ENCODE measurements around the gene PAAF1. TPM values are rescaled to one million over a fixed set of nuclear protein-coding genes. Genes with fewer than 3 reads are reported as not detected.

Gene PAAF1
- total and polyA plus RNA-seq, 2 donors (not counting 1 experiment from before 2014, with no cell fraction given) = 9.2 to 17.5 TPM

DNA sequence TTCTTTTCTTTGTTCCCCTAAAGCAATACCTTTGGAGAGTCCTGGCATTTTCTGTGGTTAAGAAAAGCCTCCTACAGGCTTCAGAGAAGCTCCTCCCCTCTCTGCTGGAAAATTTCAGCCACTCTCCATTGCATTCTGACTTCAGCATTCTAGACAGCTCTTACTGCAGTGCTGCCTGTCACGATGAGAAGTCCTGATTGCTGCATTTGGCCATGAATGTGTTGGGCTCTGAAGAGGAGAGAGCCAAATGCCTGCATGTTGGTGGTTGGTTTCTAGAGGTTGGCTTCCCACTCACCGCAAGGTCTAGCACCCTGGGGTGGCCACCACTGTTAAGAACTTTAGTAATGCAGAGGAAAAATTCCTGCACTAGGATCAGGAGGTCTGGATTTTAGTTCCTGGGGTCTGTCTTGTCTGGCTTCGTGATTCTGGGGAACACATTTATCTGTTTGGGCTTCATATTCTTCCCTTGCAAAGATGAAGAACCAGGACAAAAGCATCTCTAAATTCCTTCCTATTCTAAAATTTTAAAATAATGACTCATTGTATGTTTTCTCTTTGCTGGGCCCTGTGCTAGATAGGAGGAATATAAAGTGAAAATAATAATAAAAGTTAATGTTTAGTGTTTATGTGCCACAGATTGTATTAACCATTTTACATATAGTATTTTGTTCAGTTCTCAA is 38.2 kb upstream of the PAAF1 start:
- H3K27ac ChIP-seq (ENCODE audit: insufficient read depth, low read length) = no peak overlapping the region
- no peak overlapping the region for H3K4me2 ChIP-seq (ENCODE audit: extremely low read depth, insufficient read depth, low read length)
- H2AFZ ChIP-seq (ENCODE audit: low read length) = no peak overlapping the region
- DNase-seq (ENCODE audit: low read depth in 2 of 2) = peak; percentile 7 to 77
- no peaks in the 10 kb centered on the region for H3K79me2 ChIP-seq (ENCODE audit: control insufficient read depth, insufficient read depth, low read length)
- H3K4me3 ChIP-seq (replicated peaks in 1 of 4; ENCODE audit: control extremely low read depth in 1 of 4, insufficient read depth in 1 of 4, low read depth in 3 of 4, low read length in 4 of 4) = no peak overlapping the region
- H3K9me3 ChIP-seq (ENCODE audit: control insufficient read depth, insufficient read depth, low read depth, low read length) = no peaks in the 10 kb centered on the region
- no peak overlapping the region for H3K9ac ChIP-seq (ENCODE audit: insufficient read depth, low read length)
- no peaks in the 10 kb centered on the region for H3K27me3 ChIP-seq (ENCODE audit: control insufficient read depth, insufficient read depth, low read length)
- no peaks in the 10 kb centered on the region for H4K20me1 ChIP-seq (ENCODE audit: control insufficient read depth, extremely low read depth, insufficient read depth, low read length)
- no peaks in the 10 kb centered on the region for H3K36me3 ChIP-seq (ENCODE audit: control insufficient read depth, insufficient read depth, low read length)
- TF ChIP-seq, protein P1, sequence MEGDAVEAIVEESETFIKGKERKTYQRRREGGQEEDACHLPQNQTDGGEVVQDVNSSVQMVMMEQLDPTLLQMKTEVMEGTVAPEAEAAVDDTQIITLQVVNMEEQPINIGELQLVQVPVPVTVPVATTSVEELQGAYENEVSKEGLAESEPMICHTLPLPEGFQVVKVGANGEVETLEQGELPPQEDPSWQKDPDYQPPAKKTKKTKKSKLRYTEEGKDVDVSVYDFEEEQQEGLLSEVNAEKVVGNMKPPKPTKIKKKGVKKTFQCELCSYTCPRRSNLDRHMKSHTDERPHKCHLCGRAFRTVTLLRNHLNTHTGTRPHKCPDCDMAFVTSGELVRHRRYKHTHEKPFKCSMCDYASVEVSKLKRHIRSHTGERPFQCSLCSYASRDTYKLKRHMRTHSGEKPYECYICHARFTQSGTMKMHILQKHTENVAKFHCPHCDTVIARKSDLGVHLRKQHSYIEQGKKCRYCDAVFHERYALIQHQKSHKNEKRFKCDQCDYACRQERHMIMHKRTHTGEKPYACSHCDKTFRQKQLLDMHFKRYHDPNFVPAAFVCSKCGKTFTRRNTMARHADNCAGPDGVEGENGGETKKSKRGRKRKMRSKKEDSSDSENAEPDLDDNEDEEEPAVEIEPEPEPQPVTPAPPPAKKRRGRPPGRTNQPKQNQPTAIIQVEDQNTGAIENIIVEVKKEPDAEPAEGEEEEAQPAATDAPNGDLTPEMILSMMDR (conservative IDR thresholded peaks at IDR 0.05 in 1 of 2, IDR thresholded peaks at IDR 0.05 in 1 of 2; ENCODE audit: low read depth in 1 of 2, low read length in 2 of 2) = no peak
- TF ChIP-seq EZH2 (IDR thresholded peaks at IDR 0.05; ENCODE audit: low read length, missing control alignments) = no peak
- H3K4me1 ChIP-seq (ENCODE audit: control insufficient read depth, extremely low read depth, insufficient read depth, low read length) = no peaks in the 10 kb centered on the region

DNA sequence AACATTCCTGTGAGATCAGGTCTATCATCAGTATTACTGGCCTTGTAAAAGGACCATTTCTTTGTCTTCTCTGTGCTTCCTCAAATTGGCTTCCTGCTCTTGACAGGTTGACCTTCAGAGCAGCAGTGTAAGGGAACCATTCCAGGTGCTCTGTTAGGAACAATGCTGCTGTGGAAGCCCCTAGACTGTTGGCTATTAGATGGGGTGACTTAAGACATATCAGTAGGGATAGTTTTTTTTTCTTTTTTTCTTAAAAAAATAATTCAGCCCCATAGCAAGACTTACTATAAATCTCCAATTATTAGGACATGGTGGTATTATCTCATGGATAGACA is 37.7 kb upstream of the PAAF1 start:
- H3K27ac ChIP-seq (ENCODE audit: insufficient read depth, low read length) = no peak overlapping the region
- peak in 1 of 2 donors; percentile 12 for DNase-seq (ENCODE audit: low read depth in 2 of 2)
- no peaks in the 10 kb centered on the region for H3K27me3 ChIP-seq (ENCODE audit: control insufficient read depth, insufficient read depth, low read length)
- H4K20me1 ChIP-seq (ENCODE audit: control insufficient read depth, extremely low read depth, insufficient read depth, low read length) = no peaks in the 10 kb centered on the region
- no peak overlapping the region for H3K9ac ChIP-seq (ENCODE audit: insufficient read depth, low read length)
- H2AFZ ChIP-seq (ENCODE audit: low read length) = no peak overlapping the region
- no peaks in the 10 kb centered on the region for H3K9me3 ChIP-seq (ENCODE audit: control insufficient read depth, insufficient read depth, low read depth, low read length)
- TF ChIP-seq, protein P1 (conservative IDR thresholded peaks at IDR 0.05 in 1 of 2, IDR thresholded peaks at IDR 0.05 in 1 of 2; ENCODE audit: low read depth in 1 of 2, low read length in 2 of 2) = no peak
- no peak for TF ChIP-seq EZH2 (IDR thresholded peaks at IDR 0.05; ENCODE audit: low read length, missing control alignments)
- H3K36me3 ChIP-seq (ENCODE audit: control insufficient read depth, insufficient read depth, low read length) = no peaks in the 10 kb centered on the region
- no peak overlapping the region for H3K4me2 ChIP-seq (ENCODE audit: extremely low read depth, insufficient read depth, low read length)
- H3K4me3 ChIP-seq (replicated peaks in 1 of 4; ENCODE audit: control extremely low read depth in 1 of 4, insufficient read depth in 1 of 4, low read depth in 3 of 4, low read length in 4 of 4) = no peak overlapping the region
- no peaks in the 10 kb centered on the region for H3K4me1 ChIP-seq (ENCODE audit: control insufficient read depth, extremely low read depth, insufficient read depth, low read length)
- H3K79me2 ChIP-seq (ENCODE audit: control insufficient read depth, insufficient read depth, low read length) = no peaks in the 10 kb centered on the region

DNA sequence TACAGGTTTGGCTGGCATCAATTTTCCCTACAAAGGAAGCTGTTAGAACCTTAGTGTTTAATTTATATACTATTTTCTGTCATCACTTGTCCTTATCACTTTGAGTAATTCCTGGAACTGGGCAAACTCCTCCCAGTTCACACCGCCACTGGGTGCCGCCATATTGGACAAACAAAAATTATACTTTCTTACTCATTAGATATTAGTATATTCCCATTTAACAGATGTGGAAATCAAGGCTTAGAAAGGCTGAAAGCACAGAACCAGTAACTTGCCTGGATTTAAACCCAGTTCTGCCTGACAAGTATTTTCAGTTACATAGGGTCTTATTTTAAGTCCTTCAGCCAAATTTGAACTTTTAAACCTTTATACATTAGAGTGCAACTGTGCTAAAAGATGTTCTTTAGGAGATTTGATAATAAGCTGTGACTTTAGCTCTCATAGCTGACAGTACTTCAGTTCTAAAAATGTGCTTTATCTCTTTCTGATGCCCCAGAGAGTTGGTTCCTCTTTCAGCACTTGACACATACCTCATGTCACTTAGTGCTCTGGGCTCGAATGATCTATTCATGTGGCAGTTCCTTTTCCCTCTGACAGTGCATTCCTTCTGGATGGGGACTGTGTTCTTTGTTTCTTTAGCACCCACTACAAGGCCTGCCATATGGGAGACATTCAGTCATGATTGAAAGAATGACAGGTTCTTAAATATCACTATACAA is 25.6 kb upstream of the PAAF1 start:
- no peaks in the 10 kb centered on the region for H3K36me3 ChIP-seq (ENCODE audit: control insufficient read depth, insufficient read depth, low read length)
- H4K20me1 ChIP-seq (ENCODE audit: control insufficient read depth, extremely low read depth, insufficient read depth, low read length) = no peaks in the 10 kb centered on the region
- DNase-seq (ENCODE audit: low read depth in 2 of 2) = no peak

More for the DNA sequence above, 25.6 kb upstream of the PAAF1 start:
- Histone ChIP-seq H2AFZ (ENCODE audit: low read length) (no peak overlapping the region), H3K4me1 (ENCODE audit: control insufficient read depth, extremely low read depth, insufficient read depth, low read length) (no peaks in the 10 kb centered on the region), H3K79me2 (ENCODE audit: control insufficient read depth, insufficient read depth, low read length) (no peaks in the 10 kb centered on the region), H3K27me3 (ENCODE audit: control insufficient read depth, insufficient read depth, low read length) (no peaks in the 10 kb centered on the region), H3K4me2 (ENCODE audit: extremely low read depth, insufficient read depth, low read length) (no peak overlapping the region), H3K9me3 (ENCODE audit: control insufficient read depth, insufficient read depth, low read depth, low read length) (no peaks in the 10 kb centered on the region), H3K9ac (ENCODE audit: insufficient read depth, low read length) (no peak overlapping the region), H3K4me3 (replicated peaks in 1 of 4; ENCODE audit: control extremely low read depth in 1 of 4, insufficient read depth in 1 of 4, low read depth in 3 of 4, low read length in 4 of 4) (no peak overlapping the region), H3K27ac (ENCODE audit: insufficient read depth, low read length) (no peak overlapping the region)
- TF ChIP-seq, protein P1 (conservative IDR thresholded peaks at IDR 0.05 in 1 of 2, IDR thresholded peaks at IDR 0.05 in 1 of 2; ENCODE audit: low read depth in 1 of 2, low read length in 2 of 2) = no peak
- no peak for TF ChIP-seq EZH2 (IDR thresholded peaks at IDR 0.05; ENCODE audit: low read length, missing control alignments)
